DND-41 (cell line): Measurements from ENCODE around the gene RAD51B.

Source experiments
- ATAC-seq: fragments of 200-7000 bp; cut with Tn5 transposase; 3 replicates; pipeline ENCODE4 v1.9.1; 2021; ENCODE audit warnings: low read depth; ENCODE audit not compliant: insufficient read depth
- DNase-seq: peaks from one replicate; pipeline ENCODE4 v3.0.0-alpha.2; 2020
- H2AFZ ChIP-seq: 2 replicates; pipeline ENCODE4 v1.6.0; 2012; ENCODE audit warnings: low read depth, low read length
- H3K27ac ChIP-seq: 2 replicates; pipeline ENCODE4 v1.5.1; 2012; ENCODE audit warnings: low read length, inconsistent platforms
- H3K27me3 ChIP-seq: fragments of 200-600 bp; sonication (generic); 2 replicates; pipeline ENCODE4 v1.6.0; 2012; ENCODE audit warnings: low read length, mild to moderate bottlenecking, inconsistent platforms; ENCODE audit not compliant: insufficient read depth, poor library complexity
- H3K36me3 ChIP-seq: 2 replicates; pipeline ENCODE4 v1.5.1; 2012; ENCODE audit warnings: low read length, inconsistent platforms; ENCODE audit not compliant: insufficient read depth
- H3K4me1 ChIP-seq: 2 replicates; pipeline ENCODE4 v1.5.1; 2012; ENCODE audit warnings: mild to moderate bottlenecking, low read length; ENCODE audit not compliant: insufficient read depth
- H3K4me2 ChIP-seq: 2 replicates; pipeline ENCODE4 v1.6.0; 2012; ENCODE audit warnings: mild to moderate bottlenecking, moderate library complexity, low read length, inconsistent platforms; ENCODE audit not compliant: insufficient read depth
- H3K4me3 ChIP-seq, 2 experiments: fragments of 200-600 bp in 1 of 2; shearing (Covaris generic) in 1 of 2; 2 replicates each; pipeline ENCODE4 v1.5.1; 2012 to 2016; ENCODE audit warnings: inconsistent platforms in 2 of 2, low read length in 2 of 2, mild to moderate bottlenecking in 2 of 2, low read depth in 1 of 2, moderate library complexity in 1 of 2
- H3K79me2 ChIP-seq: 2 replicates; pipeline ENCODE4 v1.6.0; 2012; ENCODE audit warnings: low read length, inconsistent platforms; ENCODE audit not compliant: insufficient read depth
- H3K9ac ChIP-seq: 2 replicates; pipeline ENCODE4 v1.6.0; 2012; ENCODE audit warnings: low read depth, mild to moderate bottlenecking, inconsistent platforms, low read length, moderate library complexity
- H3K9me3 ChIP-seq: 2 replicates; pipeline ENCODE4 v1.5.1; 2012; ENCODE audit warnings: low read length, moderate library complexity, mild to moderate bottlenecking, inconsistent platforms; ENCODE audit not compliant: insufficient read depth, severe bottlenecking
- H4K20me1 ChIP-seq: 2 replicates; pipeline ENCODE4 v1.6.0; 2012; ENCODE audit warnings: low read length; ENCODE audit not compliant: insufficient read depth
- CTCF ChIP-seq: IDR thresholded peaks from 2 replicates; pipeline ENCODE4 v1.5.1; 2012; ENCODE audit warnings: borderline replicate concordance, low read length, moderate library complexity, mild to moderate bottlenecking; ENCODE audit not compliant: poor library complexity, severe bottlenecking; ENCODE audit errors: extremely low read depth
- EZH2 ChIP-seq: IDR thresholded peaks from 3 replicates; pipeline ENCODE4 v1.6.1; 2012; ENCODE audit warnings: borderline replicate concordance, low read depth, mild to moderate bottlenecking, moderate library complexity, low read length, inconsistent platforms; ENCODE audit not compliant: severe bottlenecking

The RAD51B gene

GRCh38 chr14:68622856-68623255, 803.3 kb downstream of the RAD51B start:
- no peak overlapping the region for H2AFZ ChIP-seq
- ATAC-seq, result peak; percentile 82

DNA sequence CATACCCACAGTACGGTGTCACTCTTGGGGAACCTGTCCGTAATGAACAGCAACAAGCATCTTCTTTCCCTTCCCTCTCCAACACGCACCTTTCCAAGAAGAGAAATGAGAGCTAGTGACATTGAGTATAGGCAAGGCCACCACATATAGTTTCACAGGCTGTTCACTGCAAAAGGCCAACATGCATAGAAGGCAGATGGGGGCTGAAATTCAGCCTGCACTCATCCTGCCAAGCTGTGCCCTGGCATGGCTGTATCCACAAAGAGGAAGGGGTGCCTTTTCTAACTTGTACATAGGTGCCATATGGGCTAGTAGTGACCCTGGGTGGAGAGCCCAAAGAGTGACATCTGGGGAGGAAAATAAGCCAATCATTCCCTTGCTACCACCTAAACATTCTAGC, 803.7 kb downstream of the RAD51B start:
- DNase-seq (no peak), ATAC-seq (no peak)
- Histone ChIP-seq H3K4me1 (peaks cover 14% of the 10 kb centered on the region; the same call in 1 of the 2 replicates), H3K36me3 (no peaks in the 10 kb centered on the region), H3K27ac (no peak overlapping the region), H3K9me3 (peaks cover 8% of the 10 kb centered on the region), H3K4me3 (no peak overlapping the region), H2AFZ (no peak overlapping the region), H3K4me2 (no peak overlapping the region), H3K9ac (no peak overlapping the region), H3K27me3 (no peaks in the 10 kb centered on the region), H3K79me2 (no peaks in the 10 kb centered on the region), H4K20me1 (no peaks in the 10 kb centered on the region)
- no peak for TF ChIP-seq EZH2
- TF ChIP-seq CTCF, result no peak

More at GRCh38 chr14:68622856-68623255, 803.3 kb downstream of the RAD51B start:
- H3K4me1 ChIP-seq, result peaks cover 14% of the 10 kb centered on the region; the same call in 1 of the 2 replicates
- H4K20me1 ChIP-seq, result no peaks in the 10 kb centered on the region
- no peaks in the 10 kb centered on the region for H3K79me2 ChIP-seq
- H3K4me2 ChIP-seq, result no peak overlapping the region
- peak; percentile 35 for DNase-seq
- no peak for TF ChIP-seq EZH2
- no peak for TF ChIP-seq CTCF
- H3K36me3 ChIP-seq, result no peaks in the 10 kb centered on the region
- peaks cover 9% of the 10 kb centered on the region for H3K9me3 ChIP-seq
- H3K9ac ChIP-seq, result no peak overlapping the region
- H3K27me3 ChIP-seq, result no peaks in the 10 kb centered on the region
- H3K27ac ChIP-seq, result no peak overlapping the region
- H3K4me3 ChIP-seq, result no peak overlapping the region

GRCh38 chr14:68623826-68624225, 804.2 kb downstream of the RAD51B start:
- H3K9me3 ChIP-seq, result peaks cover 4% of the 10 kb centered on the region
- H2AFZ ChIP-seq, result no peak overlapping the region
- H3K27me3 ChIP-seq, result no peaks in the 10 kb centered on the region
- H3K9ac ChIP-seq, result no peak overlapping the region
- H3K4me2 ChIP-seq, result no peak overlapping the region
- no peak overlapping the region for H3K27ac ChIP-seq
- no peaks in the 10 kb centered on the region for H4K20me1 ChIP-seq
- DNase-seq, result no peak
- peaks cover 14% of the 10 kb centered on the region; the same call in 1 of the 2 replicates for H3K4me1 ChIP-seq
- no peak for ATAC-seq
- no peak overlapping the region for H3K4me3 ChIP-seq
- TF ChIP-seq EZH2, result no peak
- no peak for TF ChIP-seq CTCF
- H3K79me2 ChIP-seq, result no peaks in the 10 kb centered on the region
- no peaks in the 10 kb centered on the region for H3K36me3 ChIP-seq
